ENCODE measurements around the gene MEF2B.

The MEF2B gene

DNA sequence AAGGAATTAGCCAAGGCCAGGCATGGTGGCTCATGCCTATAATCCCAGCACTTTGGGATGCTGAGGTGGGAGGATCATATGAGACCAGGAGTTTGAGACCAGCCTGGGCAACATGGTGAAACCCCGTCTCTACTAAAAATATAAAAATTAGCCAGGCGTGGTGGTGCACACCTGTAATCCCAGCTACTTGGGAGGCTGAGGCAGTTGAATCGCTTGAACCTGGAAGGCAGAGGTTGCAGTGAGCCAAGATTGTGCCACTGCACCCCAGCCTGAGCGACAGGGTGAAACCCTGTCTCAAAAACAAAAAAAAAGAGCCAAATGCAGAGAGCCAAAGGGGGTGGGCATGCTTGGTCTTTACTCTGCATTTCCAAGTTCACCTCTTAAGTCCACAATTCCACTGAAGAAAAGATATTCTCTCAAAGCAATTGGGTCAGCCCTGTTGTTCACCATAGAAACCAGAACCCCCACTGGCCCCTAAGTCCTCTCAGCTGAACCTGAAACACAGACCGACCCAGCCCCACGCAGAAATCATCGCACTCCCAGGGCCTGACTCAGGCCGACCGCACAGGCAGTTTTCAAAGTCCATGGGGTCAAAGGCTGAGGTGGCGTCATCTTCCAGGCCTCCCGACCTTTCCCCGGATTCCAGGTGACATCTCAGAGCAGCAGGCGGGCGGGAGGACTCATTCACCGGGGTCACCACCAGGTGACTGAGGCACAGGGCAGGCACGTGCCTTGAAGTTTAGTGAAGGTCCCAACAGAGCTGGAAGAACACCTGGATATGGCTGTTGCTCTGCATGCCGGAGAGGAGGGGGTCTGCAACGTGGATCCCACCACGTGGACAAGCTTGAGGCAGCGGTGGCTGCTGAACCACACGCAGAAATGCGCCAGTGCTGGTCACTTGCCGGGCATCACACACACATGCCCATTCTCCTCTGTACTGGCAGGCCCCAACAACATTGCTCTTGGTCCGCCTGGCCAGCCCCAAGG is 73.1 kb downstream of the MEF2B start:
- DNase-seq: no peak

- no peak for DNase-seq
These were observed 74.4 kb downstream of the MEF2B start for GRCh38 chr19:19095691-19096090.
